K562 (cell line): Measurements from ENCODE around the gene CTNNBL1. TPM values are rescaled to one million over a fixed set of nuclear protein-coding genes. Genes with fewer than 3 reads are reported as not detected.

ENCODE experiments used
- ATAC-seq: fragments of 200-7000 bp; cut with Tn5 transposase; 3 replicates; pipeline ENCODE4 v1.9.1; 2020; ENCODE audit warnings: moderate library complexity
- BruUV-seq: library from RNA; stranded (reverse); fragments of 400-500 nt; replicated peaks from 2 replicates; lab custom pipeline; 2021; lab: Mats Ljungman, UMichigan
- CTCF ChIA-PET: fragments of 300-600 bp; formaldehyde crosslinking; extraction: SDS; loops from one replicate; lab custom pipeline; 2021; ENCODE audit warnings: low intra/inter-chr PET ratio; lab: Yijun Ruan, JAX
- POLR2A ChIA-PET: fragments of 300-600, 350-650 bp; sonication (Branson Sonifier 250); formaldehyde crosslinking; extraction: SDS; loops from one replicate; lab custom pipeline; 2021; ENCODE audit warnings: antibody characterized with exemption, inconsistent platforms; lab: Yijun Ruan, JAX
- DNase-seq, 4 experiments: peaks; one replicate each; pipeline versions ENCODE4 v3.0.0 to v3.0.0-alpha.2; 2011 to 2018; ENCODE audit warnings: low spot score in 3 of 4, mixed read lengths in 3 of 4; ENCODE audit errors: extremely low read depth in 1 of 4
- FAIRE-seq: peaks from 2 replicates; lab custom pipeline; 2011; peaks lifted over from hg19 to GRCh38; lab: Jason Lieb, UNC
- H2AFZ ChIP-seq: 2 replicates; pipeline ENCODE4 v1.6.0; 2011; ENCODE audit warnings: low read depth, low read length, control low read depth, inconsistent platforms
- H3K27ac ChIP-seq: fragments of 200-600 bp; 3 replicates; pipeline ENCODE4 v1.8.0; 2011; ENCODE audit warnings: low read depth, mild to moderate bottlenecking, control low read depth, inconsistent platforms, low read length, moderate library complexity, mixed read lengths; ENCODE audit errors: extremely low read depth
- H3K27me3 ChIP-seq, 2 experiments: fragments of 300-600 bp in 1 of 2; 2 replicates in 1 of 2; 3 replicates in 1 of 2; pipeline versions ENCODE4 v1.6.0 to v1.8.0; 2011; ENCODE audit warnings: inconsistent platforms in 2 of 2, low read length in 2 of 2, mild to moderate bottlenecking in 1 of 2, mixed read lengths in 1 of 2, moderate library complexity in 1 of 2; ENCODE audit not compliant: control insufficient read depth in 2 of 2, insufficient read depth in 2 of 2
- H3K36me3 ChIP-seq: fragments of 300-600 bp; 3 replicates; pipeline ENCODE4 v1.8.0; 2011; ENCODE audit warnings: mild to moderate bottlenecking, low read length, inconsistent platforms; ENCODE audit not compliant: control insufficient read depth, insufficient read depth
- H3K4me1 ChIP-seq, 2 experiments: fragments of 200-600 bp in 1 of 2; replicated peaks in 1 of 2; 2 replicates in 1 of 2; 3 replicates in 1 of 2; pipeline versions ENCODE4 v1.5.1 to v1.8.0; 2011; ENCODE audit warnings: inconsistent platforms in 2 of 2, low read length in 2 of 2, mild to moderate bottlenecking in 1 of 2, mixed read lengths in 1 of 2, moderate library complexity in 1 of 2; ENCODE audit not compliant: control insufficient read depth in 2 of 2, insufficient read depth in 2 of 2
- H3K4me2 ChIP-seq: 2 replicates; pipeline ENCODE4 v1.6.1; 2011; ENCODE audit warnings: low read length, control low read depth, inconsistent platforms, mixed read lengths; ENCODE audit not compliant: insufficient read depth
- H3K4me3 ChIP-seq: fragments of 200-600 bp; sonication (generic), shearing (Covaris generic); 2 replicates; pipeline ENCODE4 v1.5.1; 2016; ENCODE audit warnings: control low read depth, inconsistent platforms
- H3K79me2 ChIP-seq: fragments of 200-600 bp; 3 replicates; pipeline ENCODE4 v1.8.0; 2011; ENCODE audit warnings: low read length, inconsistent platforms; ENCODE audit not compliant: control insufficient read depth, insufficient read depth
- H3K9ac ChIP-seq, 2 experiments: 2 replicates each; pipeline versions ENCODE4 v1.6.0 to v1.6.1; 2011; ENCODE audit warnings: low read depth in 2 of 2, low read length in 2 of 2, control low read depth in 1 of 2, inconsistent platforms in 1 of 2, mild to moderate bottlenecking in 1 of 2, mixed read lengths in 1 of 2; ENCODE audit not compliant: insufficient read depth in 1 of 2
- H3K9me1 ChIP-seq: one replicate; pipeline ENCODE4 v1.6.0; 2011; ENCODE audit warnings: inconsistent platforms, mild to moderate bottlenecking, low read length, moderate library complexity; ENCODE audit not compliant: control insufficient read depth, insufficient read depth
- H3K9me3 ChIP-seq: replicated peaks from 2 replicates; pipeline ENCODE4 v1.5.1; 2011; ENCODE audit warnings: low read depth, low read length, inconsistent platforms; ENCODE audit not compliant: control insufficient read depth, insufficient read depth
- H4K20me1 ChIP-seq: replicated peaks from 2 replicates; pipeline ENCODE4 v1.6.1; 2011; ENCODE audit warnings: low read length, inconsistent platforms, mixed read lengths; ENCODE audit not compliant: control insufficient read depth, insufficient read depth
- CTCF ChIP-seq, 3 experiments: IDR thresholded peaks in 2 of 3; conservative IDR thresholded peaks in 1 of 3; 2 replicates each; pipeline ENCODE4 v1.5.1; 2011 to 2012; ENCODE audit warnings: low read length in 3 of 3, mild to moderate bottlenecking in 3 of 3, control low read depth in 2 of 3, improper control_type of control experiment in 1 of 3, inconsistent platforms in 1 of 3, low read depth in 1 of 3, mixed read lengths in 1 of 3, moderate library complexity in 1 of 3; ENCODE audit not compliant: insufficient read depth in 2 of 3
- CXXC5 ChIP-seq: fragments of 250-450 bp; sonication (Bioruptor Pico); IDR thresholded peaks from 2 replicates; pipeline ENCODE4 v1.8.0; 2022; ENCODE audit warnings: inconsistent platforms, mild to moderate bottlenecking, moderate library complexity
- FIP1L1 ChIP-seq: fragments of 200-400 bp; formaldehyde crosslinking; IDR thresholded peaks from 2 replicates; pipeline ENCODE4 v1.6.1; 2018; ENCODE audit warnings: mild to moderate bottlenecking, low read depth, low read length; ENCODE audit not compliant: poor library complexity, severe bottlenecking
- HBP1 ChIP-seq: fragments of 450-650 bp; formaldehyde crosslinking; IDR thresholded peaks from 2 replicates; pipeline ENCODE4 v1.4.0; 2022; ENCODE audit warnings: missing genetic modification characterization
- NKRF ChIP-seq: fragments of 450-650 bp; IDR thresholded peaks from 2 replicates; pipeline ENCODE4 v1.6.1; 2016; ENCODE audit warnings: borderline replicate concordance
- PHF20 ChIP-seq: fragments of 450-650 bp; IDR thresholded peaks from 2 replicates; pipeline ENCODE4 v1.6.1; 2018; ENCODE audit not compliant: partially characterized antibody
- SFPQ ChIP-seq: fragments of 200-400 bp; formaldehyde crosslinking; IDR thresholded peaks from 2 replicates; pipeline ENCODE4 v1.6.1; 2017; ENCODE audit warnings: mild to moderate bottlenecking, low read depth, low read length, moderate library complexity
- TOE1 ChIP-seq, 2 experiments: fragments of 450-650 bp in 1 of 2; sonication (generic) in 1 of 2; formaldehyde crosslinking in 1 of 2; IDR thresholded peaks; 2 replicates each; pipeline versions ENCODE4 v1.7.1 to v1.8.0; 2016 to 2022; ENCODE audit warnings: borderline replicate concordance in 2 of 2, mild to moderate bottlenecking in 2 of 2, antibody characterized with exemption in 1 of 2, inconsistent platforms in 1 of 2, low read depth in 1 of 2, missing genetic modification reagents in 1 of 2, moderate library complexity in 1 of 2
- ZHX1 ChIP-seq: fragments of 150-350 bp; conservative IDR thresholded peaks from 2 replicates; pipeline ENCODE4 v1.6.1; 2014; ENCODE audit warnings: low read length
- ZNF766 ChIP-seq: fragments of 200-800 bp; sonication (Bioruptor generic); conservative IDR thresholded peaks from 2 replicates; pipeline ENCODE4 v1.6.1; 2016; ENCODE audit warnings: missing genetic modification characterization, missing compliant biosample characterization
- ZNF830 ChIP-seq: fragments of 250-450 bp; sonication (Bioruptor Pico); IDR thresholded peaks from 2 replicates; pipeline ENCODE4 v1.5.0; 2021; ENCODE audit warnings: mild to moderate bottlenecking
- in situ Hi-C: fragments of 300-500 bp; cut with MboI; formaldehyde crosslinking; loops from 4 replicates; pipeline ENCODE4 v1.15.0; 2018; ENCODE audit warnings: inconsistent platforms, mixed read lengths
- intact Hi-C: fragments of 100-400 bp; cut with micrococcal nuclease; formaldehyde crosslinking; loops from 2 replicates; pipeline ENCODE4 v1.14.2; 2022
- polyA plus RNA-seq, 8 experiments: library from polyadenylated mRNA; depleted of rRNA in 4 of 8; stranded (reverse) in 5 of 8; unstranded in 3 of 8; fragments of >200 nt; fragmentation: Nextera tagmentation in 2 of 8; fragmentation: Illumina TruSeq in 1 of 8; extraction: Ambion mirVana in 2 of 8; extraction: Trizol in 1 of 8; gene quantifications; 2 replicates each; pipeline versions ENCODE4 v1.2.1 to v1.2.3, GENCODE V29; 2011 to 2014; ENCODE audit warnings: inconsistent platforms in 1 of 8, missing spikeins in 1 of 8
- total RNA-seq, 7 experiments: library from RNA; depleted of rRNA in 6 of 7; stranded (reverse); fragments of >200 nt in 6 of 7; fragmentation: Illumina TruSeq in 2 of 7; extraction: Trizol in 2 of 7; gene quantifications; 2 replicates each; pipeline versions ENCODE4 v1.2.1 to v1.2.3, GENCODE V29; 2011 to 2021; ENCODE audit warnings: low replicate concordance in 1 of 7

The CTNNBL1 gene
- total and polyA plus RNA-seq, 9 of the 15 experiments (the other 6 are each of a cell fraction or from before 2014, with no cell fraction given): 32.4 to 85.6 (median 43.6) TPM

GRCh38 chr20:37735541-37735940 is 41.7 kb downstream of the CTNNBL1 start:
- intact Hi-C loops: no loop called here
- Histone ChIP-seq H3K27me3 (no peaks in the 10 kb centered on the region), H3K9me1 (peaks cover 4% of the 10 kb centered on the region), H3K36me3 (peaks cover 38% of the 10 kb centered on the region), H3K79me2 (no peaks in the 10 kb centered on the region), H3K4me2 (no peak overlapping the region), H4K20me1 (no peaks in the 10 kb centered on the region), H3K9ac (no peak overlapping the region), H3K9me3 (no peaks in the 10 kb centered on the region), H3K4me3 (no peak overlapping the region), H2AFZ (no peak overlapping the region), H3K4me1 (no peaks in the 10 kb centered on the region), H3K27ac (no peak overlapping the region)
- BruUV-seq: no TSS peak
- FAIRE-seq (no peak), DNase-seq (no peak), ATAC-seq (no peak)
- in situ Hi-C loops: no loop called here
- CTCF ChIA-PET: no interaction called here
- POLR2A ChIA-PET: interaction anchor here (0.6 to 1.0 kb wide), 2 partner anchors 9 to 120 kb away, joined by 3 to 4 read pairs; no protein-coding TSS in a partner anchor
- TF ChIP-seq NKRF: no peak
- TF ChIP-seq PHF20: no peak
- TF ChIP-seq CTCF (IDR thresholded peaks at IDR 0.05 in 2 of 3, conservative IDR thresholded peaks at IDR 0.05 in 1 of 3; ENCODE audit: insufficient read depth in 2 of 3, low read depth in 1 of 3, low read length in 3 of 3): no peak
- TF ChIP-seq SFPQ: no peak
- TF ChIP-seq HBP1: no peak
- TF ChIP-seq CXXC5 (CRISPR knock-in tag): no peak
- TF ChIP-seq ZNF830: no peak
- TF ChIP-seq ZNF766: no peak
- TF ChIP-seq FIP1L1: no peak
- no peak for TF ChIP-seq ZHX1
- TF ChIP-seq TOE1 (IDR thresholded peaks at IDR 0.05; ENCODE audit: borderline replicate concordance): no peak
- TF ChIP-seq TOE1 (CRISPR knock-in tag; IDR thresholded peaks at IDR 0.05; ENCODE audit: borderline replicate concordance, low read depth): no peak
